ENCODE measurements around the gene HMOX2. TPM values are rescaled to one million over a fixed set of nuclear protein-coding genes. Genes with fewer than 3 reads are reported as not detected.

The HMOX2 gene
- polyA plus RNA-seq, 3 donors from 2014 or later: 130 to 225 (median 196) TPM

DNA sequence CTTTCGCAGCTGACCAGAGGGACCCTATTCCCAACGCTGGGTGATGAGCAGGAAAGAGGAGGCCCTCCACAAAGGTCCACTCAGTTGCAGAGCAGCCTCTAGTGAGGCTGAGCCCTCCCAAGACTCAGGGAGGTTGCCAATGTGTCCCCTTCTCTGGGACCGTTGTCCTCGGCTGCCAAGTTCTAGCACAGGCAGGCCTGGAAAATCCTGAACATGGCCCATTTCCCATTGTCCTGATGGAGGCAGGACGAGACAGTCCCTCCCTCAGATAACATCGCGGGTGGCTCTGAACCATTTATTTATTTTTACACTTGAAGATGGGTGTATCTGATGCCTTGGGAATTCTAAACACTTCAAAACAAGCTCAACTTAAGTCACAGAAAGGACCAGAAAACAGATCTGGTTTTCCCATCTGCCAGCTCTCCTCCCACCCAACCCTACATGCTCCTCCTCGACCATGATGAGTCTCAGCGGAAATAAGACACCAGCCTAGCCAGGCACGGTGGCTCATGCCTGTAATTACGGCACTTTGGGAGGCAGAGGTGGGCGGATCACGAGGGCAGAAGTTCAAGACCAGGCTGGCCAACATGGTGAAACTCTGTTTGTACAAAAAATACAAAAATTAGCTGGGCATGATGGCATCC is 49.6 kb downstream of the HMOX2 start:
- peaks cover 0 to 2% (median 0%) of the 10 kb centered on the region in 3 donors for H3K27me3 Mint-ChIP-seq (ENCODE audit: low read depth in 3 of 3)
- peaks cover 42 to 51% of the 10 kb centered on the region in 2 donors for H3K4me1 Mint-ChIP-seq
- no peaks in the 10 kb centered on the region for H3K36me3 Mint-ChIP-seq

GRCh38 chr16:4529085-4530060 is 53.2 kb downstream of the HMOX2 start:
- Mint-ChIP-seq H3K36me3 (peaks cover 0 to 12% (median 0%) of the 10 kb centered on the region in 3 donors), H3K27ac (peak overlapping the region; percentile 50 to 90 (median 76)), H3K4me1 (peaks cover 60 to 68% of the 10 kb centered on the region in 2 donors), H3K4me3 (peak overlapping the region in 4 of 5 donors; percentile 20 to 55 (median 37)), H3K27me3 (ENCODE audit: low read depth in 3 of 3) (peaks cover 0 to 3% (median 2%) of the 10 kb centered on the region in 3 donors), H3K9me3 (no peaks in the 10 kb centered on the region)
- no peak for DNase-seq

More for the DNA sequence above, 49.6 kb downstream of the HMOX2 start:
- peak overlapping the region in 2 of 6 donors; percentile 26 to 40 for H3K27ac Mint-ChIP-seq
- DNase-seq: no peak
- H3K9me3 Mint-ChIP-seq: no peaks in the 10 kb centered on the region
- no peak overlapping the region for H3K4me3 Mint-ChIP-seq

- H3K27me3 Mint-ChIP-seq (ENCODE audit: low read depth in 3 of 3): peaks cover 0 to 3% (median under 1%) of the 10 kb centered on the region in 3 donors
- H3K4me3 Mint-ChIP-seq: no peak overlapping the region
- no peaks in the 10 kb centered on the region for H3K9me3 Mint-ChIP-seq
- H3K36me3 Mint-ChIP-seq: peaks cover 0 to 13% (median 0%) of the 10 kb centered on the region in 3 donors
- H3K27ac Mint-ChIP-seq: peak overlapping the region in 5 of 6 donors; percentile 30 to 62 (median 49)
- DNase-seq: no peak
- H3K4me1 Mint-ChIP-seq: peaks cover 74 to 81% of the 10 kb centered on the region in 2 donors
Observed at GRCh38 chr16:4531811-4532210, 55.6 kb downstream of the HMOX2 start.

DNA sequence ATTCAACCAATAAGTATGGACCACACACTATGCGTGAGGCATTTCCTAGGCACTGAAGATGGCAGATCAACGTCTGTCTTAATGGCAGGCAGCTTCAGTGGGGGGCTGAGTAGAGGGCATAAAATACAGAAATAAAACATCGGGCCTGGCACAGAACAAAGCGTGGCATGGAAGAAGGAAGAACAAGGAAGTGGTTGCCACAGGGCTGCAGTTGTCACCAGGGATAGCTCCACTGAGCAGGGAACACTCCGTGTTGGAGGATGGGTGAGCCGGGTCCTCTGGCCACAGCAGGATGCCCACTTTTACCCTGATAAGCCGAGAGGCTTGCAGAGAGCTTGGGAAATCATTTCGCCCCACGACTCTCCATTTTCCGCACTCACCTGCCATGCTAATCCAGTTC is 56.0 kb downstream of the HMOX2 start:
- H3K4me1 Mint-ChIP-seq: peaks cover 74 to 81% of the 10 kb centered on the region in 2 donors
- H3K27ac Mint-ChIP-seq: peak overlapping the region in 4 of 6 donors; percentile 30 to 62 (median 46)
- no peaks in the 10 kb centered on the region for H3K9me3 Mint-ChIP-seq
- H3K36me3 Mint-ChIP-seq: peaks cover 0 to 13% (median 0%) of the 10 kb centered on the region in 3 donors
- DNase-seq: no peak
- H3K4me3 Mint-ChIP-seq: no peak overlapping the region
- H3K27me3 Mint-ChIP-seq (ENCODE audit: low read depth in 3 of 3): peaks cover 0 to 3% (median 1%) of the 10 kb centered on the region in 3 donors

DNA sequence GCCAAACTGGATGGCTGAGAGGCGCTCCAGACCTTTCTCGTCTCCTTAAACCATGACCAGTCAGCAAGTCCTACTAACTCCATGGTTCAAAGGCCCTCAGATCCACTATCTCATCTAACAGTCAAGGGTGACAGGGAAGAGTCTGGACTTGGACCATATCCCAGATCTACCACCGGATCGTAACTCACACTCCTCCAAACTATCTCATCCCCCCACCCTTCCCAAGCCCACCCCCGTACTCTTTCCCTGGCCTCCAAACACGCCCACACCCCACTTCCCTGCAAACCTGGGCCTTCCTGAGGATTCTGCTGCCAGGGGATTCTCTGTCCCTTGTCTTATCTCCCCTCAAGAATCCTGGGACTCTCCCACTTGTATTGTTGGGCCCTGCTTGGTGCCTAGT is 57.3 kb downstream of the HMOX2 start:
- Mint-ChIP-seq H3K4me3 (peak overlapping the region in 1 of 5 donors; percentile 51), H3K27ac (peak overlapping the region in 4 of 6 donors; percentile 14 to 93 (median 77)), H3K36me3 (peaks cover 0 to 13% (median 0%) of the 10 kb centered on the region in 3 donors), H3K4me1 (peaks cover 71 to 73% of the 10 kb centered on the region in 2 donors), H3K27me3 (ENCODE audit: low read depth in 3 of 3) (peaks cover 1 to 3% (median 2%) of the 10 kb centered on the region in 3 donors), H3K9me3 (no peaks in the 10 kb centered on the region)
- DNase-seq: no peak

GRCh38 chr16:4534151-4534790 is 58.1 kb downstream of the HMOX2 start:
- H3K4me1 Mint-ChIP-seq: peaks cover 69 to 72% of the 10 kb centered on the region in 2 donors
- peak overlapping the region; percentile 81 to 98 (median 93) for H3K27ac Mint-ChIP-seq
- peaks cover 0 to 13% (median 0%) of the 10 kb centered on the region in 3 donors for H3K36me3 Mint-ChIP-seq
- peaks cover 5 to 8% (median 6%) of the 10 kb centered on the region in 3 donors for H3K27me3 Mint-ChIP-seq (ENCODE audit: low read depth in 3 of 3)
- no peaks in the 10 kb centered on the region for H3K9me3 Mint-ChIP-seq
- H3K4me3 Mint-ChIP-seq: peak overlapping the region; percentile 50 to 86 (median 61)
- no peak for DNase-seq

DNA sequence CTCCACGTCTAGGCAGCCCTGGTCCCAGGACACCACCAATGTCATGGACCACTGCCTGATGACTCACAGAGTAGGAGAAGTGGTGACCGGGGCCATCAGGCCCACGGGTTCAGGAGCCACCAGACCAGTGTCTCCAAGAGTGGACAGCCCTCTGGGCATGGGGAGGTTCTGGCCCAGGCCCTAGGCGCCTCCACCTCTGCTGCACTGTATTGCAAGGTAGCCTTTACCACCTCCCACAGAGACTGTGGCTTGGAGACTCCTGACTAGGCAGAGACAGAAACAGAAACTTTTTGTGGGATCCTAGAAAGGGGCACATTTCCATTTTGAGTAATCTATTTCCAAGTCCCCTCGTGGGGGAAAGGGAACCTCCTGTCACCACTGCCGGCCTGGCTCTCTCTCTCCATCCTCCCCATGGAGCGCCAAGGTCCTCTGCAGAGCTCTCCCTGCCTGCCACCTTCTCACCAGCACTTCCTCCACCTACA is 59.5 kb downstream of the HMOX2 start:
- H3K4me3 Mint-ChIP-seq: peak overlapping the region; percentile 50 to 92 (median 85)
- peaks cover 63 to 66% of the 10 kb centered on the region in 2 donors for H3K4me1 Mint-ChIP-seq
- peak overlapping the region; percentile 81 to 98 (median 92) for H3K27ac Mint-ChIP-seq
- H3K9me3 Mint-ChIP-seq: no peaks in the 10 kb centered on the region
- H3K27me3 Mint-ChIP-seq (ENCODE audit: low read depth in 3 of 3): peaks cover 5 to 13% (median 6%) of the 10 kb centered on the region in 3 donors
- peaks cover 0 to 13% (median 0%) of the 10 kb centered on the region in 3 donors for H3K36me3 Mint-ChIP-seq
- DNase-seq: no peak

- Mint-ChIP-seq H3K4me1 (peaks cover 63 to 66% of the 10 kb centered on the region in 2 donors), H3K4me3 (peak overlapping the region; percentile 74 to 92 (median 85)), H3K36me3 (peaks cover 0 to 13% (median 0%) of the 10 kb centered on the region in 3 donors), H3K9me3 (no peaks in the 10 kb centered on the region), H3K27ac (peak overlapping the region; percentile 68 to 93 (median 86)), H3K27me3 (ENCODE audit: low read depth in 3 of 3) (peaks cover 6 to 13% (median 7%) of the 10 kb centered on the region in 3 donors)
- DNase-seq: no peak
Observed at GRCh38 chr16:4536391-4537106, 60.4 kb downstream of the HMOX2 start.

- H3K36me3 Mint-ChIP-seq: peaks cover 0 to 6% (median 0%) of the 10 kb centered on the region in 3 donors
- H3K9me3 Mint-ChIP-seq: no peaks in the 10 kb centered on the region
- H3K27me3 Mint-ChIP-seq (ENCODE audit: low read depth in 3 of 3): peaks cover 6 to 13% (median 7%) of the 10 kb centered on the region in 3 donors
- peak overlapping the region; percentile 74 to 92 (median 85) for H3K4me3 Mint-ChIP-seq
- peaks cover 56 to 57% of the 10 kb centered on the region in 2 donors for H3K4me1 Mint-ChIP-seq
- DNase-seq: no peak
- H3K27ac Mint-ChIP-seq: peak overlapping the region; percentile 63 to 93 (median 78)
Observed at GRCh38 chr16:4537376-4538343, 61.5 kb downstream of the HMOX2 start.

DNA sequence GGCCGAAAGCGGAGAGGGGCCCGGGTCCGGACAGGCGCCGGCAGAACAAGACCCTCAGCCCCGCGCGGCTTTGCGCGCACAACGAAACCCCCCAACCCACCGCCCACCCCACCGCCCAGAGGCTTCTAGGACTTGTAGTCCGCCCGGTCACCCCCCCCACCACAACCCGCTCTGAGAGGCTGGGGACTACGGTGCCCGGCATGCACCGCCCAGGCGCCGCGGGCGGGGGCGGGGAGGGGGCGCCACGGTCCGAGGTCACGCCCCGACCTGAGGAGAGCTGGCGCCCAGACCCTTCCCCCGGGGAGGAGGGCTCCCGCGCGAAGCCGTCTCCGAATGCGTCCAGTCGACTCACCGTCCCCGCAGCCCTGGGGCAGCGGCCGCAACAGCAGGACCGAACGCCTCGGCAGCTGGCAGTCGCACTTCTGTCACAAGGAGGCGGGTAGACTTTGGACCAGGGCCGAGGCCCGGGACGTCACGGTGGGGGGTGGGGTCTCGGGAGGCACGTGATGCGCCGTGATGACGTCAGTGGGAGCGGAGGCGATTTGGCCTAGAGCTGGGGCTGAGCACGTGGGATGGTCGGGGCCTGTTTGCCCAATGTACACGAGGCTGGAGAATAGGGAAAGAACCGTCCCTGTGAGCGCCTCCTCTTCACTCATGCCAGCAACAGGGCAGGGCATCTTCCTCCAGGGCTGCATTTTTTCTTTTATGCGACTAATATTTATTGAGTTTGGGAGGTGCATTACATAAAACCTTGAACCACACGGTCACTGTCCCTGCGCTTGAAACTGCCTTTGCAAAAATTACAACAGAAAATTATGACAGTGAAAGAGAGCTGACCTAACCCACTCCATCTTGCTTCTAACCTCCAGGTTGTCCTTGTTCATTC is 62.4 kb downstream of the HMOX2 start, which contains the start of gene CDIP1:
CDIP1 (minus strand) TSS at position 424 of the 886 bp plus-strand sequence. CDS start 24,643 bp downstream, outside the sequence.
- H3K27me3 Mint-ChIP-seq (ENCODE audit: low read depth in 3 of 3): peaks cover 6 to 13% (median 7%) of the 10 kb centered on the region in 3 donors
- peak within 1 kb of the TSS; percentile 80 to 92 (median 85) for H3K4me3 Mint-ChIP-seq
- H3K4me1 Mint-ChIP-seq: peaks cover 47 to 48% of the 10 kb centered on the region in 2 donors

More for the DNA sequence above, 62.4 kb downstream of the HMOX2 start, which contains the start of gene CDIP1:
- peaks cover 0 to 3% (median 0%) of the 10 kb centered on the region in 3 donors for H3K36me3 Mint-ChIP-seq
- DNase-seq: peak; percentile 92 to 94 (median 94)
- H3K9me3 Mint-ChIP-seq: no peaks in the 10 kb centered on the region
- peak within 1 kb of the TSS; percentile 80 to 94 (median 92) for H3K27ac Mint-ChIP-seq

Data from immature natural killer cell (primary cell).